Hematopoietic multipotent progenitor cell treated with erythropoietin and hydrocortisone succinate and interleukin-3 and kit ligand, for 6 days (in vitro differentiated cells): ENCODE data around the gene CEP85.
A peak's percentile ranks its signal among the peaks of the same experiment; 100 is the strongest.

ENCODE experiments used
- DNase-seq: peaks from one replicate; pipeline ENCODE4 v3.0.0-alpha.2; 2015

Gene CEP85

GRCh38 chr1:26233903-26234643, at the start of gene CEP85:
CEP85 (plus strand) TSS chr1:26234200; CDS start chr1:26239784, 5,584 bp downstream.
- DNase-seq: peak; percentile 99

- no peak for DNase-seq
Measured at GRCh38 chr1:26184883-26185282, 49.1 kb upstream of the CEP85 start.

- no peak for DNase-seq
Measured at GRCh38 chr1:26187882-26188281, 46.1 kb upstream of the CEP85 start.

GRCh38 chr1:26188477-26188876, 45.5 kb upstream of the CEP85 start:
- no peak for DNase-seq

- DNase-seq: no peak
Measured at GRCh38 chr1:26189331-26189730, 44.7 kb upstream of the CEP85 start.

GRCh38 chr1:26189751-26190275, 44.2 kb upstream of the CEP85 start:
- no peak for DNase-seq

GRCh38 chr1:26190373-26190987, 43.5 kb upstream of the CEP85 start, which contains the start of gene CATSPER4:
CATSPER4 (plus strand) TSS chr1:26190602; CDS start chr1:26190628, 26 bp downstream.
- peak; percentile 63 for DNase-seq

- DNase-seq: no peak
Measured at GRCh38 chr1:26191739-26192138, 42.3 kb upstream of the CEP85 start.

- DNase-seq: no peak
Measured at GRCh38 chr1:26195805-26196204, 38.2 kb upstream of the CEP85 start.

- no peak for DNase-seq
Measured at GRCh38 chr1:26197301-26197700, 36.7 kb upstream of the CEP85 start.

GRCh38 chr1:26197813-26198212, 36.2 kb upstream of the CEP85 start:
- DNase-seq: no peak

GRCh38 chr1:26200413-26200812, 33.6 kb upstream of the CEP85 start:
- DNase-seq: no peak

GRCh38 chr1:26203642-26204318, 30.2 kb upstream of the CEP85 start:
- peak; percentile 39 for DNase-seq

- DNase-seq: no peak
Measured at GRCh38 chr1:26210147-26210870, 23.7 kb upstream of the CEP85 start.

- no peak for DNase-seq
Measured at GRCh38 chr1:26212726-26213125, 21.3 kb upstream of the CEP85 start.

- DNase-seq: no peak
Measured at GRCh38 chr1:26213335-26213905, 20.6 kb upstream of the CEP85 start.

- DNase-seq: no peak
Measured at GRCh38 chr1:26215246-26215645, 18.8 kb upstream of the CEP85 start.

- peak; percentile 64 for DNase-seq
Measured at GRCh38 chr1:26218906-26219494, 15.0 kb upstream of the CEP85 start.

- no peak for DNase-seq
Measured at GRCh38 chr1:26220199-26220912, 13.6 kb upstream of the CEP85 start.

GRCh38 chr1:26221094-26221493, 12.9 kb upstream of the CEP85 start:
- DNase-seq: no peak

GRCh38 chr1:26224606-26225005, 9.4 kb upstream of the CEP85 start:
- no peak for DNase-seq
